Liver (tissue), 9 donors: ENCODE measurements around the gene KRTAP5-10. TPM values are rescaled to one million over a fixed set of nuclear protein-coding genes. Genes with fewer than 3 reads are reported as not detected.
"Not testable (repeated sequence)": the region's sequence is repeated elsewhere in the genome, so short reads cannot be mapped to it uniquely, and the experiment has no call there.

Experiments used
- DNase-seq: peaks from one replicate; pipeline ENCODE4 v3.0.0-alpha.2; 2017; ENCODE audit warnings: low spot score
- H3K27ac ChIP-seq, 2 donors: one replicate each; pipeline ENCODE4 v1.7.0; 2013; ENCODE audit warnings: inconsistent platforms in 2 of 2, low read length in 2 of 2, control low read depth in 1 of 2, low read depth in 1 of 2, mild to moderate bottlenecking in 1 of 2
- H3K27me3 ChIP-seq, 4 donors: one replicate each; pipeline versions ENCODE4 v1.6.1 to v1.7.0; 2013; ENCODE audit warnings: low read length in 3 of 4, inconsistent platforms in 1 of 4, mild to moderate bottlenecking in 1 of 4, moderate library complexity in 1 of 4; ENCODE audit not compliant: control insufficient read depth in 4 of 4, insufficient read depth in 4 of 4
- H3K36me3 ChIP-seq, 4 donors: one replicate each; pipeline versions ENCODE4 v1.6.1 to v1.7.0; 2013; ENCODE audit warnings: low read length in 3 of 4, mild to moderate bottlenecking in 3 of 4, low read depth in 1 of 4, moderate library complexity in 1 of 4; ENCODE audit not compliant: control insufficient read depth in 4 of 4, insufficient read depth in 3 of 4
- H3K4me1 ChIP-seq, 4 donors: one replicate each; pipeline versions ENCODE4 v1.6.1 to v1.7.0; 2013; ENCODE audit warnings: low read length in 3 of 4, mild to moderate bottlenecking in 3 of 4, moderate library complexity in 1 of 4; ENCODE audit not compliant: control insufficient read depth in 4 of 4, insufficient read depth in 4 of 4
- H3K4me3 ChIP-seq, 3 donors: one replicate each; pipeline versions ENCODE4 v1.6.1 to v1.7.0; 2013; ENCODE audit warnings: low read length in 3 of 3, control low read depth in 1 of 3, low read depth in 1 of 3, mild to moderate bottlenecking in 1 of 3
- H3K9ac ChIP-seq, 2 donors: one replicate each; pipeline ENCODE4 v1.7.0; 2013; ENCODE audit warnings: low read length in 2 of 2, mild to moderate bottlenecking in 2 of 2, moderate library complexity in 2 of 2, control low read depth in 1 of 2, low read depth in 1 of 2
- H3K9me3 ChIP-seq, 4 donors: one replicate each; pipeline versions ENCODE4 v1.6.1 to v1.7.0; 2013; ENCODE audit warnings: low read length in 3 of 4; ENCODE audit not compliant: control insufficient read depth in 4 of 4
- RAD21 ChIP-seq, 2 donors: IDR thresholded peaks; 2 replicates each; pipeline ENCODE4 v1.6.1; 2016; ENCODE audit warnings: antibody characterized with exemption in 2 of 2, mild to moderate bottlenecking in 2 of 2
- WGBS: extraction: QIAGEN DNeasy Blood & Tissue Kit; methylation state at CpG from one replicate; pipeline ENCODE4 v1.1.7; 2013; 5-methylcytosine and 5-hydroxymethylcytosine counted together
- polyA plus RNA-seq, 2 donors: library from polyadenylated mRNA; stranded (reverse) in 1 of 2; unstranded in 1 of 2; fragments of 200-250 nt in 1 of 2; fragments of >200 nt in 1 of 2; fragmentation: Nextera tagmentation in 1 of 2; extraction: Ambion mirVana in 1 of 2; gene quantifications; one replicate each; pipeline versions ENCODE4 v1.2.1 to v1.2.3, GENCODE V29; 2013 to 2015
- total RNA-seq, 2 donors: library from RNA; depleted of rRNA; stranded (reverse); fragments of >200 nt; gene quantifications; one replicate each; pipeline ENCODE4 v1.2.3, GENCODE V29; 2014
- donor health status: healthy.
- donor health status: healthy.
- donor health status: healthy.
- donor health status: healthy.
- donor health status: healthy.

KRTAP5-10 gene
- total and polyA plus RNA-seq, 4 donors: 0.14 TPM; not detected in 3

GRCh38 chr11:71604798-71605488 is 39.6 kb downstream of the KRTAP5-10 start:
- not testable (repeated sequence) for H3K27ac ChIP-seq, H3K4me3 ChIP-seq, H3K9me3 ChIP-seq, H3K4me1 ChIP-seq, DNase-seq, H3K27me3 ChIP-seq, H3K9ac ChIP-seq, H3K36me3 ChIP-seq
- TF ChIP-seq RAD21 (IDR thresholded peaks at IDR 0.05): peak in 1 of 2 donors; percentile 58
- WGBS: 17% methylated on average over 14 of the region's 17 CpGs

GRCh38 chr11:71606853-71607519 is 41.6 kb downstream of the KRTAP5-10 start:
- H3K9ac ChIP-seq, H3K27me3 ChIP-seq, H3K4me1 ChIP-seq, H3K27ac ChIP-seq, H3K36me3 ChIP-seq, H3K9me3 ChIP-seq, H3K4me3 ChIP-seq, DNase-seq: not testable (repeated sequence)
- WGBS: 13% methylated on average over 48 of the region's 48 CpGs

- not testable (repeated sequence) for H3K9me3 ChIP-seq, H3K9ac ChIP-seq, H3K4me3 ChIP-seq, H3K27me3 ChIP-seq, H3K27ac ChIP-seq, H3K36me3 ChIP-seq, H3K4me1 ChIP-seq, DNase-seq
- 5% methylated on average over 55 of the region's 59 CpGs for WGBS
These were observed 42.3 kb downstream of the KRTAP5-10 start for GRCh38 chr11:71607520-71608216.

GRCh38 chr11:71608272-71608671 is 42.9 kb downstream of the KRTAP5-10 start:
- H3K36me3 ChIP-seq, H3K4me3 ChIP-seq, H3K9ac ChIP-seq, H3K27ac ChIP-seq, H3K4me1 ChIP-seq, DNase-seq, H3K27me3 ChIP-seq, H3K9me3 ChIP-seq: not testable (repeated sequence)
- 13% methylated on average over 15 of the region's 21 CpGs for WGBS

- H3K4me1 ChIP-seq, H3K4me3 ChIP-seq, DNase-seq, H3K27ac ChIP-seq, H3K27me3 ChIP-seq, H3K9me3 ChIP-seq, H3K9ac ChIP-seq, H3K36me3 ChIP-seq: not testable (repeated sequence)
- WGBS: 49% methylated on average over 21 of the region's 21 CpGs
These were observed 46.0 kb downstream of the KRTAP5-10 start for GRCh38 chr11:71611218-71611910.

- H3K36me3 ChIP-seq, H3K27me3 ChIP-seq, H3K4me3 ChIP-seq, H3K27ac ChIP-seq, H3K9me3 ChIP-seq, H3K9ac ChIP-seq, H3K4me1 ChIP-seq, DNase-seq: not testable (repeated sequence)
- 56% methylated on average over 7 of the region's 7 CpGs for WGBS
These were observed 48.6 kb downstream of the KRTAP5-10 start for GRCh38 chr11:71613931-71614330.

- H3K4me3 ChIP-seq, DNase-seq, H3K9ac ChIP-seq, H3K4me1 ChIP-seq, H3K9me3 ChIP-seq, H3K27me3 ChIP-seq, H3K27ac ChIP-seq, H3K36me3 ChIP-seq: not testable (repeated sequence)
- 54% methylated on average over 15 of the region's 15 CpGs for WGBS
These were observed 49.1 kb downstream of the KRTAP5-10 start for GRCh38 chr11:71614366-71614917.
